Measurements from ENCODE around the gene LMNB1. TPM values are rescaled to one million over a fixed set of nuclear protein-coding genes. Genes with fewer than 3 reads are reported as not detected.

LMNB1 gene
- total RNA-seq, 1 experiment from 2014 or later, result 211 TPM

GRCh38 chr5:126865299-126865698, 88.4 kb downstream of the LMNB1 start:
- Histone ChIP-seq H2BK12ac (ENCODE audit: insufficient read length, low read depth, low read length) (no peak overlapping the region), H3K14ac (ENCODE audit: insufficient read depth, low read length) (no peak overlapping the region), H4K91ac (ENCODE audit: insufficient read length, low read depth, low read length) (no peak overlapping the region), H3K18ac (ENCODE audit: insufficient read length, low read depth, low read length) (no peak overlapping the region), H3T11ph (ENCODE audit: low read length) (no peak overlapping the region), H3K27me3 (ENCODE audit: insufficient read depth, low read length) (no peaks in the 10 kb centered on the region), H3K23ac (ENCODE audit: insufficient read length, low read depth, low read length) (no peak overlapping the region), H4K8ac (replicated peaks; ENCODE audit: insufficient read length, low read depth, low read length) (no peak overlapping the region), H3K56ac (ENCODE audit: insufficient read length, low read depth, low read length) (no peak overlapping the region), H2BK15ac (ENCODE audit: low read depth, low read length) (no peak overlapping the region), H2BK120ac (ENCODE audit: low read depth, low read length, poor library complexity, severe bottlenecking) (no peak overlapping the region), H4K20me1 (ENCODE audit: control insufficient read depth, insufficient read depth, insufficient read length) (no peaks in the 10 kb centered on the region), H3K23me2 (ENCODE audit: insufficient read length, low read depth, low read length, poor library complexity, severe bottlenecking) (peaks cover 4% of the 10 kb centered on the region), H3K4ac (ENCODE audit: low read depth, low read length) (no peak overlapping the region), H3K9me3 (ENCODE audit: control insufficient read depth, low read depth, low read length) (no peaks in the 10 kb centered on the region), H4K5ac (ENCODE audit: insufficient read length, low read depth, low read length) (no peak overlapping the region), H3K79me1 (ENCODE audit: insufficient read depth, low read depth, low read length, poor library complexity, severe bottlenecking) (no peaks in the 10 kb centered on the region), H2AK5ac (ENCODE audit: insufficient read length, low read length) (no peak overlapping the region), H3K27ac (ENCODE audit: insufficient read length, low read depth, low read length) (no peak overlapping the region), H3K9ac (ENCODE audit: extremely low read depth, insufficient read length, low read length) (no peak overlapping the region), H2AFZ (ENCODE audit: low read length) (no peak overlapping the region), H3K79me2 (ENCODE audit: insufficient read depth, low read length) (no peaks in the 10 kb centered on the region), H2BK5ac (ENCODE audit: insufficient read length, low read length) (no peak overlapping the region), H3K4me1 (ENCODE audit: insufficient read depth, low read length) (no peaks in the 10 kb centered on the region; the same call in 1 of the 2 replicates), H3K4me2 (ENCODE audit: insufficient read depth, insufficient read length, low read length) (no peak overlapping the region), H2BK20ac (ENCODE audit: low read depth, low read length, poor library complexity, severe bottlenecking) (no peak overlapping the region)
- Mint-ChIP-seq H3K4me3 (no peak overlapping the region), H3K27me3 (ENCODE audit: low read depth) (peaks cover 2% of the 10 kb centered on the region; the same call in 1 of the 2 replicates), H3K9me3 (no peaks in the 10 kb centered on the region), H3K36me3 (ENCODE audit: insufficient read depth in 1 of 3, low read depth in 3 of 3) (peaks cover 0 to 6% (median 6%) of the 10 kb centered on the region in 3 experiments; a peak in 3 of 7 replicates), H3K4me1 (peaks cover 16% of the 10 kb centered on the region in 2 experiments), H3K27ac (no peak overlapping the region)
- no peak for TF ChIP-seq CTCF (conservative IDR thresholded peaks at IDR 0.05)
- no CpG with 5 or more reads among the region's 3 CpGs for WGBS (ENCODE audit: extremely low coverage, insufficient read length, low lambda C conversion rate)
- DNase-seq, result no peak

All from H9 (cell line).